ENCODE results near the gene RGS6.

The RGS6 gene

DNA sequence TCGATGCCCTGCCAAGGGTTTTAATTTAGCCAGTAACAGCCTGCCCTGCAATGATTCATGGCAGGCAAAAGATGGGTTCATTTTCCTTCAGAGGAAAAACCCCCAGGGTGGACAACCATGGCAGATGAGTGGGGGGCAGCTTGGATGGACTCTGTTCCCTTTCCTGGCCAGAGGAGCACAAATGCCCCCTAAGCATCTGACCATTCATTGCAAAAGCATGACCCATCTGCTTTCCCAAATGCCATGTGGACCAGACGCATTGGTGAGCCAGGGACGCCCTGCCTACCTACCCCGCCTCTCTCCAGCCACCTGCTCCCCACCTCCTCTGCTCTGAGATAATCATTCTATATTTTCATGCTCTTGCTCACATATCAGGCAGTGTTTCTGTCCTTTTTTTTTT, 679.8 kb downstream of the RGS6 start:
- DNase-seq: no peak

DNA sequence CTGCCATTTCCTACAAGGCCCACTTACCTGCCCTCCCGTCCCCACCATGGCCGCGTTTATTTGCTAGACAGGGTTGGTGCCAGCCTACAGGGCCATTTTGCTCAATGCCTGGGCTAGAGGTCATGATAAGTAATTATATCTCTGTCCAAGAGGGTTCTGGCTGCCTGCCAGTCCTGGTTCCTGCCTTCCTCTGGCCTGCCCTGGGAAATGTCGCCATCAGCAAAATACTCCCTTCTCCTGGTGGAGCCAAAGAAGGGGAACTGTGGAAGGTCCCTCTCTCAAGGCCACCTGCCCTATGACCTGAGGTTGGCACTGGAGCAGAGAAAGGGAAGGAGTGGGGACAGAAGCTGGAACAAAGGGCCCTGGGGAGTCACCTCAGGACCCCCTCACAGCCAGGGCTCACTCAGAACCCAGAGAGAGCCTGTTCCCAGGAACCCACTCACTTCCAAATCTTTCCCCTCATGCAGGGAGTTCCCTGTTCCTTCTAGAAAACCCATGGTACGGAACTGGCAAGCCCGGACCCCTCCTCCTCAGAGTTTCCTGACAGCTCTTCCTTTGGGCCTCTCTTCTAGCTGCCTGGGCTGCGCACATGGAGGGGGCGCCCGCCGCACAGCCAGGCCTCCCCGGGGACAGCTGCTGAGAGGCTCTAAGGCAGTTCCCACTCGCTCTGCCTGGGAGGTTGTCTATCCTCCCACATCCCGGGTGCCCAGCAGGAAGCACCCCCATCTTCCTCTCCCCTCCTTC, 681.2 kb downstream of the RGS6 start:
- DNase-seq: no peak

DNA sequence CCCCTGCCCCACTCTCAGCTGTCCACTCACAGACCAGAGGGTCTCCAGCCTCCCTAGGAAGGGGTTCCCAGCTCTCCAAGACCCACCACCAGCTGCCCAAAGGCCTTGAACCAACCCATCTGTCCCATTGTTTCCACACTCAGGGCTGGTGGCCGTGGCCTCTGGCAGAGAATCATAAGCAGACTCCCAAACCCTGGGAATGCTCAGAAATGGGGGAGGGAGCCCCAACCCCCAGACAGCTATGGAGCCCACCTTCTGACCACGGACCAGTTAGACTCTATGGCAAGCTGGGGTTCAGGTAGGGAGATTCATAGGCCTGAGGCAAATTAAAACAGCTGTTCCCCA, 681.7 kb downstream of the RGS6 start:
- DNase-seq: no peak

DNA sequence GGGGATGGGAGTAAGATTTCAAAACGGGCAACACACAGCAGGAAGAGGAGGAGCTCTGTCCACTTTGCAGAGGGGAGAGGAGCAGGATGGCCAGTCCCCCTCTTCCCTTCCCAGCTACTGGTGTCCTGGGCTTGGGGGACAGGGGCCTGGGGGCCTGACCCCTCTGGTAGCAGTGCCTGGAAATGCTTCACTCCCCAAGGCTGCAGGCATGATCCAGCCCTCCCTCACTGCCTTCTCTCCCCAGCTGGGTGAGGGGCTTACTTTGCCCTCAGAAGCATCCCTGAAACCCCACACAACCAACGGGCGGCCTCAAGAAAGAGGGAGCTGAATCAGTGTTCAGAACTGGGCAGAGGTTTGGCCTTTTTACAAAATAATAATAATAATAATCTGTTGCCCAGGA, 682.1 kb downstream of the RGS6 start:
- no peak for DNase-seq

DNA sequence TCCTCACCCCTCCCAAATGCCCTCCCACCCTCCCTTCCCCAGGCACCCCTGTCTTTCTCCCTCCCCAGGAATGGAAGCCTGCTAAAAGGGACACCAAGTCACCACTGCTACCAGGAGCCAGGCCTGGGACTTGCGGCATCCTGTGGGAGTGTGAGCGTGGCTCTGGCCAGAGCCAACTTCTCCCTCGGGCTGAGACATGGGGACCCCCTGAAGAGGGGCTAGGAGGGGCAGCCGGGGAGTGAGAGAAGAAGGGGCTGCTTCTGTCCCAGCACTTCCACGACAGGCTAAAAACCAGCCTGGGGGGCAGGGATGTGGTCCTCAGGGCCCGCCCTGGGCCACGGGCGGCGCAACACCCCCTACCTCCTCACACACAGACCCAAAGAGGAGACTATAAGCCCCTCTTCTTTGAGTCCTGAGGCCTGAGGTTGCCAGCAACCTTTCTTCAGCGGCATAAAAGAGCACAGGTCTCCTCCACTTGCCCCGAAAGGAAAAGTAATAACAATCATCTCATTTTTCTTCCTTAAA, 682.7 kb downstream of the RGS6 start:
- no peak for DNase-seq

DNA sequence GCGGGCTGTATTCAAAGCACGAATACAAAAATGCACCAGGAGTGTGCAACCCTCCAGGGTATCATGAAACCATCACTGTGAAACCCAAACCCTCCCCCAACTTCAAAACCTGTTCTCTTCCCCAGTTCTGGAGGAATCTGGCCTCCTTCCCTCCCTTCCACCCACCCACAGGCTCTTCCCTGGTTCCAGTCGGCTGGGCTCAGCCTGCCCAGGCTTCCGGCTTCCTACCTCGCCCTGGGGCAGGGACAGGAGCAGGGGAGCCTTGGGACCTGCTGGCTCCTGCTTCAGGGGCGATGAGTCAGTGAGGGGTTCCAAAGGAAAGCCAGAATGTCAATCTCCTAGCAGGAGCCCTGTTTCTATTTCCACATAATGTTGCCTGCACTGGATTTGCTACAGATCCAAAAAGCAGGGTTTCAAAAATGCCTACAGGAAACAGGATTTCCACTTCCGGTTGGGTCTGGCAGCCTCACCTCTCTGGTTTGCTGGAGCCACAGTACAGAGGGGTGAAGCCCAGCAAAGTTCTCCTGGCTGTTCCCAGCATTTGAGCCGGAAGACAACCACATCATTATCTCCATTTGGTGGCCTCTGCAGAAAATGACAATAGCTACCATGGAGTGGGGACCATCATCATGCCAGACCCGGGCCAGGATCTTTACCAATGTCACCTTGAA, 683.4 kb downstream of the RGS6 start:
- peak; percentile 39 for DNase-seq

Data from fibroblast of skin of abdomen (primary cell).